ENCODE results near the gene KCNG4. TPM values are rescaled to one million over a fixed set of nuclear protein-coding genes. Genes with fewer than 3 reads are reported as not detected.
"Not testable (repeated sequence)": the region's sequence is repeated elsewhere in the genome, so short reads cannot be mapped to it uniquely, and the experiment has no call there.

Gene KCNG4
- total RNA-seq, 1 donor from 2014 or later, result not detected

DNA sequence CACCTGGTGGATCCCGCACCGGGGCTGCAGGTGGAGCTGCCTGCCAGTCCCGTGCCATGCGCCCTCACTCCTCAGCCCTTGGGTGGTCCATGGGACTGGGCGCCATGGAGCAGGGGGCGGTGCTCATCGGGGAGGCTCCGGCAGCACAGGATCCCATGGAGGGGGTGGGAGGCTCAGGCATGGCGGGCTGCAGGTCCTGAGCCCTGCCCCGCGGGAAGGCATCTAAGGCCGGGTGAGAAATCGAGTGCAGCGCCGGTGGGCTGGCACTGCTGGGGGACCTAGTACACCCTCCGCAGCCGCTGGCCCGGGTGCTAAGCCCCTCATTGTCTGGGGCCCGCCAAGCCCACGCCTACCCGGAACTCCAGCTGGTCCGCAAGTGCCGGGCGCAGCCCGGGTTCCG, 35.3 kb downstream of the KCNG4 start:
- not testable (repeated sequence) for DNase-seq

DNA sequence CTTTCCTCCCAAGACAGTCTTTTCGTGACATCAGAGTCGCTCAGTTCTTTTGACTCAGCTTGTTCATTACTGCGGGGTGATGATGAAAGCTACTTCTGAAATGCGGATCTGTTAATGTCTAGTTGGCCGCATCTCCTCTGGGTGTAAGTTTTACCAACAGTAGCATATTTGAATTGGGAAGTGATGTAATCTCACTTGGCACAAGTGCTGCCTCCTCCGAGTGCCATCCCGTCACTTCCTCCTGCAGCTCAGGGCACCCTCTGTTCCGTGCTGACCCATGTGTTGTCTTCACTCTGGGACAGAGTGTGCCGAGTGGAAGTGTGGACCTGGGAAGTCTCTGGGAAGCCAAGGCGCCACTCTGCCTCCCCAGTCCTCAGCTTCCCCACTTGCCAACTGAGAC, 40.0 kb downstream of the KCNG4 start:
- no peak for DNase-seq

DNA sequence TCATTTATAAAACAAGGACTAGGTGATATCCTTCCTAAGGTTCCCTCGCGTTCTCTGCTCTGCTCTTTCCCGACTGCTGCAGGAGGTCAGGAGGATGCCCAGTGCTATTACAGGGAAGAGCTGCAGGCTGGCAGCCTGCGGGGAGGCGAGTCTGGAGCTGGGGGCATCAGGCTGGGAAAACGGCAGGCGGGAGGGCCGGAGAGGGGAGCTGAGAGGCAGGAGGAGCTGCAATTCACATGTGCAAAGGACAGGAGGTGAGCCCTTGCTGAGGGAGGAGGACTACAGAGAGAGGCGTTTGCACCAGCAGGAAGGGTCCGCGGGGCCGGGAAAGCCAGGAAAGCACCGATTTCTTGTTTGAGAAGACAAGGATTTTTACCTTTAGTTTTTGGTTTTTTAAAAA, 40.7 kb downstream of the KCNG4 start:
- DNase-seq, result no peak

DNA sequence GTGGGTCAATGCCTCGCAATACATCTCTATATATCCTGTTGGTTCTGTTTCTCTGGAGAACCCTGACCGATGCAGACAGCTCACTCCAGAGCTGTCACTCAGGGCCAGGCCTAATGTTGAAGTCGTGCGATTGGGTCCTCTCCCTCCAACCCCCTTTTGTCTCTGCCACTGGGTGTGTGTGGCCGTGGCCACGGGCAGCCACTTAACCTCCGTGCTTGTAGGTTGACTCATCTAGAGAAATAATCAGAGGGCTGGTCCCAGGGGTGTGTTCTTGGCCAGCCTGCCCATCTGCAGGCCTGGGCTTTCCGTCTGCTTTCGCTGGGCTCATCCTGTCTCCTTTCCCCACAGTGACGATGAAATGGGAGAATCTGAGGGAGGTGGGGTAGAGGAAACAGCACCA, 41.4 kb downstream of the KCNG4 start:
- DNase-seq, result peak; percentile 9

DNA sequence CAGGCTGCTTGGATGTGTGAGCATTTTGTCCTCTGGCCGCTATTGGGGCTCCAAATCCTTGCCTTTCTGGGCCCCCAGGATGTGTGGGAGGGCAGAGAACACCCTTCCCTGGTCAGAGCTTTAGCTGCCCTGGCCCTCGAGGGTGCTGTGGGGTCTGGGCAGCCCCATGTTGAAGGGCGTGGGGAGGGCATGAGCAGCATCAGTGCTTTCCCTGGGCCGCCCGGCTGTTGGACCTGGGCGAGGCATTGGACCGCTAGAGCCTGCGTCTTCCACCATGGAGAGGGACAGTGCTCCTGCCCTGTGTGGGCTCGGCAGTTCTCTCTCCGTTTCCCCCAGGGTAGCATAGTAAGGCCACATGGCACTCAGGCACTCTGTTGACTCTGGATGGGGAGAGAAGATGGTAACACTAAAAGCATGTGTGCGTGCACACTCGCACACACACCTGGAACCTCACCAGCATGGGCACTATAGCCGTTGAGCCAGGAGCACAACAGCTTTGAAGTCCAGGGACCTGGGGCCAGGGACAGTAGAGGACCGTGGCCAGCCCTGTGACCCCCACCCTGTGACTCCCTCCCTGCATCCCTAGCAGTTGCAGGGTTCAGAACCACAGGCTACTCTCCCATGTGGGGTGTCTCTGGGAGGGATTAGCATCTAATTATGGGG, 42.2 kb downstream of the KCNG4 start:
- no peak for DNase-seq

DNA sequence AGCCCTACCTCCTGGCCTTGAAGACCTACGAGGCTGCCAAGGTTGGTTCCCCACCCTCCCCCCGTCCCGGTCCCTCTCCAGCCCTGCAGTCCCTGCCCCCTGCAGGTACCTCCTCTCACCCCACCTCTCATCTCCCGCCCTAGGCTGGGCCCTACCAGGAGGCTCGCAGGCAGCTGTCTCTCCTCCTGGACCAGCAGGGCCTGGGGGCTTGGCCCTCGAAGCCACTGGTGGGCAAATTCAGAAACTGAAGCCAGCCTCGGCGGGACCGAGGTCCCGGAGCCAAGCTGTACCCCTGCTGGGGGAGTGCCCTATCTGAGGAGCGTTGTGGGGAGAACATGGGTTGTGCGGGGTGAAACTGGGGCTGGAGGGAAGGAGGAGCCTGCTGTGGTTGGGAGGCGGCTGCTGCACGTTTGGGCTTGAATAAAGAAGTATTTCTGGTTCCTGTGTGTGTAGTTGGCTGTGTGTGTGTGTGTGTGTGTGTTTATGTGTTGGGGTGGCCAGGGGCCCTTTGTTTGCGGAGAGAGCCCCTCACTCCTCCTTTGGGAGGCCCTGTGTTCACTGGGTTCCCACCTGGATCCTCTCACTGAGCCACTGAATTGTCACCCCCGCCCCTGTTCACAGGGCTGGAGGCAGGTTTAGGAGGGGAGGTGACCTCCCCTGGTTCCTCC, 43.0 kb downstream of the KCNG4 start:
- DNase-seq, result no peak

DNA sequence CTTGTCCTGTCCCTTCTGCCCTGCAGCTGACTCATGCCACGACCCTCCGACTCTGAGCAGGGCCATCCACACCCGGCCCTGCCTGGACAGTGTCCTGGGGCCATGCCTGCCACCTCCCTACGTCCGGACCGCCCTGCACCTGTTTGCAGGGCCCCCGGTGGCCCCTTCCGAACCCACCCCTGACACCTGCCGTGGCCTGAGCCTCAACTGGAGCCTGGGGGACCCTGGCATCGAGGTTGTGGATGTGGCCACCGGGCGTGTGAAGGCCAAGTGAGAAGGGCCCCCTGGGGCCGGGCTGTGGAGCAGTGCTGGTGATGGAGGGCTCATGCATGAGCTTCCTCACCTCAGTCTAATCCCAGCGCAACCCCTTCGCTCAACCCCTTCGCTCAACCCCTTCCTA, 43.7 kb downstream of the KCNG4 start:
- no peak for DNase-seq

DNA sequence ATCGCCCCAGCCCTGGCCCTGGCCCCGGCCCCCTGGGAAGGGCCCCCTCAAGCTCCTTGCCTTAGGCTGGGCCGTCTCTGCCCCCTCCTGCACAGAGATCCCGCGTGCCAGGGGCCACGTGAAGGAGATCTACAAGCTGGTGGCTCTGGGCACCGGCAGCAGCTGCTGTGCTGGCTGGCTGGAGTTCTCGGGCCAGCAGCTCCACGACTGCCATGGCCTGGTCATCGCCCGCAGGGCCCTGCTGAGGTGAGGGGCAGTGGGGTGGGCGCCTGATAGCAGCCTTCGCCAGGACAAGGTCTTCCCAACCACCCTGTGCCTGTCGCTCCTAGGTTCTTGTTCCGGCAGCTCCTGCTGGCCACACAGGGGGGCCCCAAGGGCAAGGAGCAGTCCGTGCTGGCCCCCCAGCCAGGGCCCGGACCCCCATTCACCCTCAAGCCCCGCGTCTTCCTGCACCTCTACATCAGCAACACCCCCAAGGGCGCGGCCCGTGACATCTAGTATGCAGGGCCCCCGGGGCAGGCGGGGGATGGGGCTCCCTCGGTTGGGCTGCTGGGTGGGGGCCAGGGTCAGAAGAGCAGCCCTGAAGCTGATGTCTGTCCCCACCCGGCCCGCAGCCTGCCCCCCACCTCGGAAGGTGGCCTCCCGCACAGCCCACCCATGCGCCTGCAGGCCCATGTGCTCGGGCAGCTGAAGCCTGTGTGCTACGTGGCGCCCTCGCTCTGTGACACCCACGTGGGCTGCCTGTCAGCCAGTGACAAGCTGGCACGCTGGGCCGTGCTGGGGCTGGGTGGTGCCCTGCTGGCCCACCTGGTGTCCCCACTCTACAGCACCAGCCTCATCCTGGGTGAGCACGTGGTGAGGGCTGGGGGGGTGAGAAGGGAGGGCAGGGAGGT, 44.4 kb downstream of the KCNG4 start:
- no peak for DNase-seq

DNA sequence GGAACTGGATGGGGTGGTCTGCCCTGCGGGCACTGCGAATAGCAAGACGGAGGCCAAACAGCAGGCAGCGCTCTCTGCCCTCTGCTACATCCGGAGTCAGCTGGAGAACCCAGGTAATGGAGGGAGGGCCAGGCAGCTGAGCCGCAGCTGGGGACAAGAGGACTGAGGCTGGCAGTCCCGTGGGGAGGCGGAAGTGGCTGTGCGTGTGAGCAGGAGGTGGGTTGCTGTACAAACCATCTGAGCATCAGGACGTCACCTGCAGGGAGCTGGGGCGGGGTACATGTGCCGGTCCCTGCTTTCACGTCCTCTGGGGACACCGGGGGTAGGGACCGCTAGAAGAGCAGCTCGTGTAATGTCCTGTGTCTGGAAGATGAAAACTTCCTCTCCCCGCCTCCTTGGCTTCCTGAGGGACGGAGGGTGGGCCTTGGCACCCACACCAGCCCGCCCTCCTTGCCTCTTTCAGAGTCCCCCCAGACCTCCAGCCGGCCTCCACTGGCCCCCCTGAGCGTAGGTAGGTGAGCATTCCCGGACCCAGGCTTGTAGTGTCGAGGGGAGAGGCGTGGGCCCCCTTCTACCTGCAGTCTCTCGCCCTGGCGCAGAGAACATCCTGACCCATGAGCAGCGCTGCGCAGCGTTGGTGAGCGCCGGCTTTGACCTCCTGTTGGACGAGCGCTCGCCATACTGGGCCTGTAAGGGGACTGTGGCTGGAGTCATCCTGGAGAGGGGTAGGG, 45.2 kb downstream of the KCNG4 start:
- DNase-seq, result no peak

DNA sequence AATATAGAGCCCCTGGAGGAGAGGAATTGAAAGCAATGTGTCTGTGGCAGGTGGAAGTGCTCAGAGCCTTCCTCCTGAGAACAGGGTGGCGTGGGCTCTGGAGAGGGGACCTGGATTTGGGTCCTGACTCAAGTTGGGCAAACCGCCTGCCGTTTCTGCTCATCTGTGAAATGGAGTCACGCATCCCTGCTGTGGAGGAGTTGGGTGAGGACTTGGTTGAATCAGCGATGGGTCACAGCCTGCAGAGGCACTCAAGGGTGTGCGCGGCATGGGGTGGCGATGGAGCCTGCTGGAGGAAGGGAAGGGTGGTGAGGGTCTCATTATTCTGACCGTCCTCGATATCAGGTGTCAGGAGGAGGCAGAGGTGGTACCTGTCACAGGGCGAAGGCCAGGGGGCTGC, 45.8 kb downstream of the KCNG4 start:
- DNase-seq, result no peak

DNA sequence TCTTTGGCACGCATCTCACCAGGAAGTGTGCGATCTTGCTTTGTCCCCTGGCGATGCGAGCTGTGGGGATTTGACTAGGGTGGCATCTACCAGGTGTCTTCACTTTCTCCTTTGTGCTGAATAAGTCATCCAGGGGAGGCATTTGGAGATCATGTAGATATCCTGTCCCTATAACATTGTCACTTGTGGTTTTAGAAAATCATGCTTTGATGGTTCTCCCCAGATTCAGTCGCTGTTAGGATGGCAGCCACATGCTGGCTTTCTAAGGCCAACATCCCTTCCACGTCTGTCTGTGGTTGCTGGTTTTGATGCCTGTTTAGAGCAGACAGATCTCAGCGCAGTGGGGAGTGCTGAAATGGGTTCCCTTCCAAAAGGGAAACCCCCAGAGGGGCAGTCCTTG, 46.3 kb downstream of the KCNG4 start:
- DNase-seq, result no peak

DNA sequence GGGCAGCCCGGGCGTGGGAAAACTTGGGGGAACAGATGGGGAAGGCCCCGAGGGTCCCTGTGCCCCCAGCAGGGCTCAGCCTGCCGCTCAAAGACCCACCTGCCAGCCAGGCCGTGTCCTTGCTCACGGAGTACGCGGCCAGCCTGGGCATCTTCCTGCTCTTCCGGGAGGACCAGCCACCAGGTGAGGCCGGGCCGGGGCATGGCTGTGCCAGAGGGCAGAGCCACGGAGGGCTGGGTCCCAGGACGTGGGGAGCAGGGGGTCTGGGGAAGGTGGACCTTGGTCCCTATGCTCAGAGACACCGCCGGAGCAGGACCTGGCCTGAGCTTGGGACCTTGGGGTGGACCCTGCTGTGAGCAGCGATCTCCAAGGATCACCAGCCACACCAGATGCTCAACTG, 48.3 kb downstream of the KCNG4 start:
- DNase-seq, result no peak

DNA sequence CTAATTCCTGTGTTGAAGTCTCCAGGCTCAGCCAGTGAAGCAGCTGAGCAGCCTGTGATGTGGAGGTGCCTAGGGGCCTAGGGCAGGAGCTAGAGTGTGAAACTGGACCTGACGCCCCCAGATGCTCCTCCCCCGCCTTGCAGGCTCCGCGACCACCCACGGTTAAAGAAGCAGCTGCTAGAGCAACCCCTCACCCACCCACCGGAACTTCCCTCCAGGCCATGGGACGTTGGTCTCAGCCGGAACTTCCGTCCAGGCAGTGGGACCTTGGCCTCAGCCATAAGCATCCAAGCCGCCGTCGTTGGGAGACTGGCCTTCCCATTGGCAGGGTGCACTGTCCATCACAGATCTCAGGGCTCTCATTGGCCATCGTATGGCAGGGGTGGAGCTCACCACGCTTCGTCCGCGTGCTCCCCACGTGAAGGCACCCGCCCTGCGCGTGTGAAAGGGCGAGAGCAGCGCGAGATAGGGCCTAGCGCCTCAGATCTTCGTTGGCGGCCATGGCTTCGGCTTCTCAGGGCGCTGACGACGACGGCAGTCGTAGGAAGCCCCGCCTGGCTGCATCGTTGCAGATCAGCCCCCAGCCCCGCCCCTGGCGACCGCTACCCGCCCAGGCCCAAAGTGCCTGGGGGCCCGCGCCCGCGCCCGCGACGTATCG, 49.0 kb downstream of the KCNG4 start, which contains the start of gene ADAD2:
ADAD2 (plus strand) TSS at position 427 of the 658 bp plus-strand sequence; CDS start at position 501, 74 bp downstream.
- no peak for DNase-seq

DNA sequence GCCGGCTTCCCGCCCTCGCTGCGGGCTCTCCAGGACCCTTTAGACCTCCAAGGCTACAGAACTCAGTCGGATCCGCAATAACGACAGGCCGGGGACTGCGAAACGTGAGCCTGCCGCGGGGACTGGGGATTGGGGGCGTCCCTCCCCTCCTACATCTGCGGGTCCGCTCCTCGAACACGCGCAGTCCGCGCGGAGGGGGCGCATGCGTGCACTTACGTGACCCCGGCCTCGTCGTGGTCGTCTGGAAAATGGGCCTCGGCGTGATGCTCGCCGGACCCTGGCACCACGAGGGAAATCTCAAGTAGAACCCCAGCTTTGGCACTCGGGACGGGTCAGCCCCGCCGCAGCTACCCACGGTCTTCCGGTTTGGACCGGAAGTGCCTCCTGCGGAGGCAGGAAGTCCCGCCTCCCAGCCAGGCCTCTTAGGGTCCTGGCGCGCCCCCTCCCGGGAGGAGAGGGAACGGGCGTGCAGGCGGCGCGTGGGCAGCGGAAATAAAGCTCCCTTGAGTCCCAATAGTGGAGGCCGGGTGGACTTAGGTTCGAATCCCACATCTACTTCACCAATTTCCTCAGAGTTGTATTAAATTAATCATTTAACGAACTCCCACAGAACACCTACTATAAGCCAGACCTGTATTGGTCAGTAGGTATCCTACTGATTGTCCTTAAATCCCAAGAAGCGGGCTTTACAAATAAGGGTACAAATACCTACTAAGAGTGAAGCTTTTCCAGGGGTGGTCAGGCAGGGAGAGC, 53.0 kb downstream of the KCNG4 start, which contains the start of gene TAF1C:
TAF1C (minus strand) TSS at position 373 of the 753 bp plus-strand sequence. CDS start 2,069 bp downstream, outside the sequence.
- DNase-seq, result peak; percentile 88

DNA sequence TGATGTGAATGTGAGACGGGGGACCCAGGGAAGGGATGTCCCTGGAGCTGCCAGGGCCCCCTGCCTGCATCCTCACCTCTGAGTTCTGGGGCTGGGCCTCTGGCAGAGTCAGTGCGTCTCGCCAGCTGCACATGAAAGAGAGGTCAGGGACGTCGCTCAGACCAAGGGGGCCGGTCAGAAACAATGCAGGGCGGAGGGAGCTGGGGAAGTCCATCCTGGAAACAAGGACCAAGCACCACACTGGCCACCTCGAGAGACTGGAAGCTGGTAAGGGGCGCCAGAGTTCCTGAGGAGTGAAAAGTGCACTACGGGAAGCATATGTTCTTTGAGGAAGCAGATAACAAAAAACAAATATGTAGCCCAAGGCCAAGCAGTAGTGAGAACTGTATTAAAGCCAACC, 55.0 kb downstream of the KCNG4 start:
- peak; percentile 14 for DNase-seq

DNA sequence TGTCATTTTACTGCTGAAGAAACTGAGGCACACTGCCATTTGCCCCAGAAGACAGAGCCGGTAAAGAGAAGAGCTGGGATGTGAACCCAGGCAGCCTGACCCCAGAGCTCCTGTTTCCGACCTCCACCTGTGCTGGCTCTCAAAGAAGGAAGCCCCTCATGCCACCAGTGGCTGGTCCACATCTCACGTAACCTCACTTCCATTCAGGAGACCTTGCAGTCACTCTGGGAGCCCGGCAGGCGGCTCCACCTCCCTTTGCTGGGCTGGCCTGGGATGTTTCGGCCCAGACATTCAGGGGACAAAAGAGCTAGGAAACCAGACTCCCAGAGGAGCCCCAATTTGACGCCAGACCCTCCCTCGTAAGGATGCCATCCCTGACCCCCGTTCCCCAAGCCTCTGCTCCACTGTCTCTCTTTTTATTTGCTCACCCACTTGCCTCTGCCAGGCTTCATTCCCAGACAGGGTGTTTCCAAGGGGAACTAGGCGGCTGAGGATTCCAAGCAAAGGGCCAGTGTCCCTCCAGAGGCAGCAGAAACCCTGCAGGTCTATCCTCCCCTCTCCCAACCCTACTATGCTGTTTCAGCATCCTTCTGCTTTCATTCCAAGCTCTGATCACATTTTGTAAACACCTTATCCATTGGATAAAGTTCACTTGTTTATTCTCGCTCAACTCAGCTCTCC, 55.8 kb downstream of the KCNG4 start:
- DNase-seq, result no peak

DNA sequence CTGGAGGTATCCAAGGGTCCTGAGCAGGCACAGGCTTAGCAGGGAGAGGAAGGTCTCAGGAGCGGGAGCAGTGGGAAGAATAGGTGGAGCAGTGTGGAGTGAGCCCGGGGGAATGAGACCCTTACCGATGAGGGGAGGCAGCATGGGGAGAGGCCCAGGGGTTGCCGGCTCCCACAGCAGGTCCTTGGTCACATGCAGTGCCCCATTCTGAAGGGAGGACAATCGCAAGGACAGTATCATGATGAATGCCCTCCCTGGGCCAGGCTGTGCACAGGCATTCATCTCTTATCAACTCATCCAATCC, 56.3 kb downstream of the KCNG4 start:
- no peak for DNase-seq

DNA sequence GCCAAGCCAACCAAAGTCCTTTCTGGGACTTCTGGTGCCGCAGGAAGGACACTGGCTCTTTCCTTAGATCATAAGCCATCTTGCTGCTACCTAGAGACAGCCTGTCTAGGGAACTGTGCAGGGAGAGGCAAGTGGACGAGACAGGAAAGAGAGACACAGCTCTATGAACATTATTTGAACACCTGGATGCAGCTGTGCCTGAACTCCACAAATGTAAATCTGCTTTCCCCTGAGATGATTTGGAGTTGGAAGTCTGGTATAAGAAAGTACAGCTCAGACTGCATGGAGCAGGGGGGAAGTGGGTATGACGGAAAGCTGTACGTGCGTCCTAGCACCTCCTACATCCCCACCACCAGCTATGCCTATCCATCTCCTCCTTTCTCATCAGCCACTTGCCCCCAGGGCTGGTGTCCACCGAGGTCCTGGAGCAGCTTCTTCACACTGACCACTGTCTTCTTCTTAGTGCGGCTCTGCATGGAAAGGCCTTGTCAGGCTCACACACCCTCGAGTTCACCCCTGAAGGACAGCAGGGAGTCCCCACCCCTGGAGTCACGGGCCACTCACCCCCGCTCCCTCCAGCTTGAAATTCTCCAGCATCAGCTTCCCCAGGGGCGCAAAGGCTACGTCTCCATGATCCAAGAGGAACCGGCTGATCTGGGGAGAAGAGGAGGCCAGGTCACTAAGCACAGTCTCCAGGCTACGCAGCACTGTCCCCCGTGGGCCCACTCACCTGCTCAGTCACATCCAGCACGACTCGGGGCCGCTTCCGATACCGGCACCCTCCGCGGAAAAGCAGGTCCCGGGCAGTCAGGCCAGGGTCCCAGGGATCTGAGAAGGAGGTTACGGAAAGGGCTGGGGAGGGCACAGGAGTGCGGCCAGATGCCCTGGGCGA, 56.9 kb downstream of the KCNG4 start:
- DNase-seq, result no peak

DNA sequence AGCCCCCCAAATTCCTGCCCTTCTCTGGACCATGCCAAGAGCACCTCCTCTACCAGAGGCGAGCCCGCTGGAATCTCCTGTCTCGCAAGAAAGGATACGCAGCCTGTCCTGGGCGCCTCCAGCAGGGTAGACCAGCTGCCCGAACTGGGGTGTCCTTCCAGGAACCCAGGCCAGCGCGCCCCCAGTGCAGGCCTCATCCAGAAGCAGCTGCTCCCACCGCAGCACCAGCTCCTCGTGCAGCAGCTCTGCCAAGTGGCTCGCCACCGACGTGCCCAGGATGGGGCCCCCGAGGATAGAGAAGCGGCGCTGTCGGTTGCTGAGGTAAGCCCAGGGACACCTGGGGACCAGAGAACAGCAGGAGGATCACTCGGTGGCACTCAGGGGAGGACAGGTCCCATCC, 57.7 kb downstream of the KCNG4 start:
- no peak for DNase-seq

Measured in skin of body (tissue), 2 donors.